NCI-H446 (cell line): ENCODE measurements around the gene DOCK9.

ENCODE experiments used
- DNase-seq, 2 experiments: peaks; one replicate each; lab custom pipeline; 2025; lab: John Stamatoyannopoulos, UW

Gene DOCK9

GRCh38 chr13:98997738-98998641 lies 20.1 kb upstream of the DOCK9 start:
- no peak for DNase-seq

GRCh38 chr13:98997011-98997730 lies 19.3 kb upstream of the DOCK9 start:
- no peak for DNase-seq

- DNase-seq: no peak
Observed at GRCh38 chr13:98996046-98996445, 18.2 kb upstream of the DOCK9 start.

- DNase-seq: no peak
Observed at GRCh38 chr13:98994896-98995295, 17.0 kb upstream of the DOCK9 start.

GRCh38 chr13:98994080-98994479 lies 16.2 kb upstream of the DOCK9 start:
- no peak for DNase-seq

- DNase-seq: no peak
Observed at GRCh38 chr13:98992355-98992754, 14.5 kb upstream of the DOCK9 start.

- no peak for DNase-seq
Observed at GRCh38 chr13:98990701-98991100, 12.8 kb upstream of the DOCK9 start.

- no peak for DNase-seq
Observed at GRCh38 chr13:98989469-98990235, 11.8 kb upstream of the DOCK9 start.

GRCh38 chr13:98988780-98989179 lies 10.9 kb upstream of the DOCK9 start:
- DNase-seq: no peak

GRCh38 chr13:98988277-98988676 lies 10.4 kb upstream of the DOCK9 start:
- no peak for DNase-seq

GRCh38 chr13:98987275-98987674 lies 9.4 kb upstream of the DOCK9 start:
- DNase-seq: no peak

- DNase-seq: no peak
Observed at GRCh38 chr13:98986226-98986846, 8.5 kb upstream of the DOCK9 start.

- no peak for DNase-seq
Observed at GRCh38 chr13:98985591-98985990, 7.7 kb upstream of the DOCK9 start.

- no peak for DNase-seq
Observed at GRCh38 chr13:98984983-98985382, 7.1 kb upstream of the DOCK9 start.

- DNase-seq: no peak
Observed at GRCh38 chr13:98984118-98984517, 6.3 kb upstream of the DOCK9 start.

GRCh38 chr13:98983182-98983581 lies 5.3 kb upstream of the DOCK9 start:
- DNase-seq: no peak

GRCh38 chr13:98981369-98982080 lies 3.7 kb upstream of the DOCK9 start:
- no peak for DNase-seq

- DNase-seq: no peak
Observed at GRCh38 chr13:98979012-98979660, 1.3 kb upstream of the DOCK9 start.

- no peak for DNase-seq
Observed at GRCh38 chr13:98978280-98978679, 416 bp upstream of the DOCK9 start.

GRCh38 chr13:98976941-98977340 lies 923 bp downstream of the DOCK9 start:
- no peak for DNase-seq

GRCh38 chr13:98976338-98976737 lies 1.5 kb downstream of the DOCK9 start:
- DNase-seq: no peak
